MM.1S (cell line): ENCODE results near the gene FAM234B.

Experiments used
- DNase-seq: peaks from one replicate; pipeline ENCODE4 v3.0.0-alpha.2; 2015
- H2AFZ ChIP-seq: fragments of 300-600 bp; sonication (generic); 2 replicates; pipeline ENCODE4 v1.6.0; 2016; ENCODE audit warnings: antibody characterized with exemption, low read length
- H3F3A ChIP-seq: fragments of 300-600 bp; sonication (generic); 2 replicates; pipeline ENCODE4 v1.6.1; 2016; ENCODE audit warnings: mild to moderate bottlenecking, antibody characterized with exemption, low read length, moderate library complexity, mixed read lengths; ENCODE audit not compliant: insufficient read depth
- H3K27ac ChIP-seq: fragments of 300-600 bp; sonication (generic); 2 replicates; pipeline ENCODE4 v1.5.1; 2016; ENCODE audit warnings: mild to moderate bottlenecking, low read length
- H3K27me3 ChIP-seq: fragments of 300-600 bp; sonication (generic); replicated peaks from 2 replicates; pipeline ENCODE4 v1.6.0; 2016; ENCODE audit warnings: low read length; ENCODE audit not compliant: insufficient read depth
- H3K36me3 ChIP-seq: fragments of 300-600 bp; sonication (generic); replicated peaks from 2 replicates; pipeline ENCODE4 v1.6.1; 2016; ENCODE audit warnings: mild to moderate bottlenecking, low read length, mixed read lengths; ENCODE audit not compliant: insufficient read depth
- H3K4me1 ChIP-seq: fragments of 300-600 bp; sonication (generic); 2 replicates; pipeline ENCODE4 v1.6.1; 2016; ENCODE audit warnings: low read length, mixed read lengths
- H3K4me2 ChIP-seq: fragments of 300-600 bp; sonication (generic); 2 replicates; pipeline ENCODE4 v1.6.0; 2016; ENCODE audit warnings: low read depth, low read length
- H3K4me3 ChIP-seq: fragments of 300-600 bp; sonication (generic); 2 replicates; pipeline ENCODE4 v1.5.1; 2016; ENCODE audit warnings: low read length, mixed read lengths
- H3K79me2 ChIP-seq: fragments of 300-600 bp; sonication (generic); 2 replicates; pipeline ENCODE4 v1.6.1; 2016; ENCODE audit warnings: mixed run types, low read length, mixed read lengths
- H3K9ac ChIP-seq: fragments of 300-600 bp; sonication (generic); 2 replicates; pipeline ENCODE4 v1.6.1; 2016; ENCODE audit warnings: low read length, mixed read lengths
- H3K9me2 ChIP-seq: fragments of 300-600 bp; sonication (generic); replicated peaks from 2 replicates; pipeline ENCODE4 v1.6.1; 2016; ENCODE audit warnings: mild to moderate bottlenecking, low read length, mixed read lengths; ENCODE audit not compliant: insufficient read depth
- H3K9me3 ChIP-seq: fragments of 300-600 bp; sonication (generic); replicated peaks from 2 replicates; pipeline ENCODE4 v1.6.1; 2016; ENCODE audit warnings: mild to moderate bottlenecking, low read length, mixed read lengths; ENCODE audit not compliant: insufficient read depth
- H4K20me1 ChIP-seq: fragments of 300-600 bp; sonication (generic); 2 replicates; pipeline ENCODE4 v1.6.1; 2016; ENCODE audit warnings: mild to moderate bottlenecking, low read length, moderate library complexity, mixed read lengths; ENCODE audit not compliant: insufficient read depth
- CTCF ChIP-seq: fragments of 300-600 bp; sonication (generic); IDR thresholded peaks from 2 replicates; pipeline ENCODE4 v1.5.1; 2016; ENCODE audit warnings: antibody characterized with exemption, low read length, mixed read lengths
- EZH2 ChIP-seq: fragments of 300-600 bp; sonication (generic); optimal IDR thresholded peaks from 2 replicates; pipeline ENCODE3; 2017; ENCODE audit warnings: low read depth, mild to moderate bottlenecking, antibody characterized with exemption, low read length, mixed read lengths
- EZH2phosphoT487 ChIP-seq: fragments of 300-600 bp; sonication (generic); IDR thresholded peaks from 2 replicates; pipeline ENCODE4 v1.6.1; 2018; ENCODE audit warnings: antibody characterized with exemption, low read length

The FAM234B gene

GRCh38 chr12:13000925-13001774, 43.0 kb upstream of the FAM234B start:
- H3K4me1 ChIP-seq: peaks cover 13% of the 10 kb centered on the region; the same call in 1 of the 2 replicates
- no peaks in the 10 kb centered on the region for H3K9me3 ChIP-seq
- peaks cover 8% of the 10 kb centered on the region for H3F3A ChIP-seq
- H3K4me2 ChIP-seq: peak overlapping the region; percentile 65
- no peaks in the 10 kb centered on the region for H3K9me2 ChIP-seq
- DNase-seq: peak; percentile 63
- peak overlapping the region; percentile 54; the same call in 1 of the 2 replicates for H3K27ac ChIP-seq
- peaks cover 18% of the 10 kb centered on the region for H3K79me2 ChIP-seq
- H3K4me3 ChIP-seq: peak overlapping the region; percentile 60
- H3K36me3 ChIP-seq: no peaks in the 10 kb centered on the region
- H2AFZ ChIP-seq: peak overlapping the region; percentile 69
- H3K27me3 ChIP-seq: no peaks in the 10 kb centered on the region
- peak overlapping the region; percentile 54 for H3K9ac ChIP-seq
- TF ChIP-seq EZH2: no peak
- no peak for TF ChIP-seq EZH2phosphoT487
- peak; percentile 23 for TF ChIP-seq CTCF
- H4K20me1 ChIP-seq: no peaks in the 10 kb centered on the region

GRCh38 chr12:13001775-13002040, 42.5 kb upstream of the FAM234B start:
- H3K4me2 ChIP-seq: peak overlapping the region; percentile 65
- peak overlapping the region; percentile 54; the same call in 1 of the 2 replicates for H3K9ac ChIP-seq
- no peak for DNase-seq
- H3K9me2 ChIP-seq: no peaks in the 10 kb centered on the region
- H3K36me3 ChIP-seq: no peaks in the 10 kb centered on the region
- peaks cover 8% of the 10 kb centered on the region for H3F3A ChIP-seq
- no peaks in the 10 kb centered on the region for H3K9me3 ChIP-seq
- H4K20me1 ChIP-seq: no peaks in the 10 kb centered on the region
- H3K27ac ChIP-seq: no peak overlapping the region
- no peaks in the 10 kb centered on the region for H3K27me3 ChIP-seq
- H2AFZ ChIP-seq: peak overlapping the region; percentile 69
- peaks cover 13% of the 10 kb centered on the region; the same call in 1 of the 2 replicates for H3K4me1 ChIP-seq
- H3K4me3 ChIP-seq: peak overlapping the region; percentile 60
- TF ChIP-seq CTCF (no peak), EZH2phosphoT487 (no peak), EZH2 (no peak)
- H3K79me2 ChIP-seq: peaks cover 18% of the 10 kb centered on the region

- H3K9me3 ChIP-seq: no peaks in the 10 kb centered on the region
- no peaks in the 10 kb centered on the region for H3K9me2 ChIP-seq
- DNase-seq: no peak
- peaks cover 13% of the 10 kb centered on the region; the same call in 1 of the 2 replicates for H3K4me1 ChIP-seq
- H3K9ac ChIP-seq: no peak overlapping the region
- TF ChIP-seq EZH2: no peak
- TF ChIP-seq EZH2phosphoT487: no peak
- no peak for TF ChIP-seq CTCF
- H3K27ac ChIP-seq: no peak overlapping the region
- H3K4me2 ChIP-seq: no peak overlapping the region
- H3K79me2 ChIP-seq: peaks cover 18% of the 10 kb centered on the region
- H3K4me3 ChIP-seq: no peak overlapping the region
- H3K36me3 ChIP-seq: no peaks in the 10 kb centered on the region
- no peaks in the 10 kb centered on the region for H4K20me1 ChIP-seq
- H3K27me3 ChIP-seq: no peaks in the 10 kb centered on the region
- H3F3A ChIP-seq: peaks cover 8% of the 10 kb centered on the region
- no peak overlapping the region for H2AFZ ChIP-seq
Observed at GRCh38 chr12:13002301-13003097, 41.7 kb upstream of the FAM234B start.
